ENCODE results near the gene ZBED3. TPM values are rescaled to one million over a fixed set of nuclear protein-coding genes. Genes with fewer than 3 reads are reported as not detected.
"Not testable (repeated sequence)": the region's sequence is repeated elsewhere in the genome, so short reads cannot be mapped to it uniquely, and the experiment has no call there.

The ZBED3 gene
- total RNA-seq (2014; rRNA removed; shearing (Covaris generic); ENCODE audit: low replicate concordance) = 0.14 TPM in 1 of 2 replicates, not detected in the other

DNA sequence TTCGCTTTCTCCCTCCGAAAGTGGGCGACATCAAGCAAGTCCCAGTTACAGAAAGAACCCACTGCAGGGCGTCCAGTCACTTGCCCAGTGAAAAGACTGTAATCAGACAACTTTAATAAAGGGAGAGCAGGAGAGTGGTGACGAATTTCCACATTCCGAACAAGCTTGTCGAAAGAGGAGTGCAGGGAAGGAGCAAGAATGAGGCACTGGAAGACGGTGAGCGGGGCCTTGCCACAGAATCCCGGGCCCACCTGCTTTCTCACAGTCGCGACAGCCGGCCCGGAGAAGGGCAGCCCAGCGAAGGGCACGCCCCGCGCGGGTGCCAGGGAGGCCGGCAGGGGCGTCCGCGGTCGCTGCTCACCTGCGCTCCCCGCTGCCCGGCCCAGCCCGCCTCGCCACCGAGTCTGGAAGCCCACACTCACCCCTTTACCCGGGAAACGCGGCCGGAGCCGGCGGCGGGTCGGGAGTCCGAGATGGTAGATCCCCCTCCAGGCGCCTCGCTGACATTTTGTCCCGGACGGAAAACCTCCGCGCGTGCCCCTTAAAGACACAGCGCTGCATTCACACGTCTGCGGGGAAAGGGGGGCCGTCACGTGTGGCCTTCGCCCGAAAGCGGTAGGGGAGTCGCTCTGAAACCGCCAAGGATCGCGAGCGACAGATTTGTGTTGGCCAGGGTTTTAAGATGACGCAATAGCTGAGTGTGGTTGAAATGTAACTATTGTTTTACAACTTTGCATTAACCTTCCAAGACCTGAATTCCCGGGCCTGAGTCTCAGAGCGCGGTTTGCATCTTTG, at the start of gene ZBED3:
ZBED3 (minus strand) TSS at position 597 of the 795 bp plus-strand sequence. CDS start 9,407 bp downstream, outside the sequence.
- DNase-seq (ENCODE audit: low read depth) = peak; percentile 79
- in situ Hi-C loops (cut with HindIII; ENCODE audit: low pct_unique_long_range_greater_than_20kb, low sequenced_read_pairs) = no loop called here

DNA sequence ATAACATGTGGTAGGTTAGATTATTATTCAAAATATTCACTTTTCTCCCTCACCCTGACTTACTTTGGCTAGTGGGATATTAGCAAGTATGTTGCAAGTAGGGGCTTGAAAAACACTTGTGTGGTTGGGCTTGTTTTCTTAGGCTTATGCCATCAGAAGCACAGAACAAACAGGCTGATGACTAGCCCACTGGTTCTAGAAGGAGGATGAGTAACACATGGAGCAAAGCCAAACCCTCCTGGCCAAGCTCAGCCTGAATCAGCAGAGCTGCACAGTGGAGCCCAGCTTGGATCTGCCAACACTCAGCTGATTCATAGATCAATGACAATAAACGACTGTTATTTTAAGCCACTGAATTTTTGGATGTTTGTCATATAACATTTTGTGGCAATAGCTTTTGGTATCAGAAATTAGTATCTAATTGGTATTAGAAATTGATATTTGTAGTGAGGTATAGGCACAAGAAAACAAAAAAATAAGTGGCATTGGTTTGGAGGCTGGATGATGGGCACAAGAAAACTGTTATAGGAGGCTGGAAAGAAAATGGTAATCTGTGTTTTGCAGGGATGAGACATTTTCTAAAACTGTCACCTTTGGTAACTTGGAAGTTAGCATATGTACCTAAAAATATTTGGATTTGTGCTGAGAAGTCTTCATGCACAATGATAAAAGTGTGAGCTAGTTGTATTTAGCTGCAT, 46.1 kb upstream of the ZBED3 start:
- in situ Hi-C loops (cut with HindIII; ENCODE audit: low pct_unique_long_range_greater_than_20kb, low sequenced_read_pairs) = no loop called here
- peak; percentile 60 for DNase-seq (ENCODE audit: low read depth)

GRCh38 chr5:77131361-77131760, 44.3 kb upstream of the ZBED3 start:
- in situ Hi-C loops (cut with HindIII; ENCODE audit: low pct_unique_long_range_greater_than_20kb, low sequenced_read_pairs) = no loop called here
- no peak for DNase-seq (ENCODE audit: low read depth)

DNA sequence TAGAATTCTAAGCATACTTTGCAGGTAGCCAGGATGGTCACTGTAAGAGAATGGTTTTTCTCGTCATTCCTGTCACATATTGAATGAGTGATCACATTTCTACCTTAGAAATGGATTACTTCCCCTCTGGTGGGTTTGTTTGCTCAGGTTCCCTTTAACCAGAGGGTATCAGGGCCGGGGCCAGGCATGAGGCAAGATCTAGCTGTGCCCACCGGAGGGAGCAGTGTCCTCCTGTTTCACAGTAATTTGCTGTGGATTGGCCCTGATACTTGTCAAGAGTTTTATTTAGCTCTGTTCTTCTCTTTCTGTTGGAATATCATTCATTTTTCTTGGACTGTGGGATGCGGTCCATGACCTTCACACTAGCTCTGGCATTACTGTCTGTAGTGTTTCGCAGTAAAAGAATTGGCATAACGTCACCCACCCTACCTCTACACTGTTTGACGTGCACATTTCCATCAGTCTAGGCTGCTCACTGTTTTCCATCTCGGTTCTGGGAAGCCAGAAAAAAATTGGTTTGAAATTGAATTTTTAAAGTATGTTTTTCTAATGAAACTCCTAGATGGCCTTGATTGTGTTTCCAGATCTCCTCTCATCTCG, 42.4 kb upstream of the ZBED3 start:
- no peak for DNase-seq (ENCODE audit: low read depth)
- in situ Hi-C loops (cut with HindIII; ENCODE audit: low pct_unique_long_range_greater_than_20kb, low sequenced_read_pairs) = no loop called here

GRCh38 chr5:77128411-77129061, 41.5 kb upstream of the ZBED3 start:
- in situ Hi-C loops (cut with HindIII; ENCODE audit: low pct_unique_long_range_greater_than_20kb, low sequenced_read_pairs) = no loop called here
- no peak for DNase-seq (ENCODE audit: low read depth)

GRCh38 chr5:77123057-77123456, 36.0 kb upstream of the ZBED3 start:
- no peak for DNase-seq (ENCODE audit: low read depth)
- in situ Hi-C loops (cut with HindIII; ENCODE audit: low pct_unique_long_range_greater_than_20kb, low sequenced_read_pairs) = no loop called here

DNA sequence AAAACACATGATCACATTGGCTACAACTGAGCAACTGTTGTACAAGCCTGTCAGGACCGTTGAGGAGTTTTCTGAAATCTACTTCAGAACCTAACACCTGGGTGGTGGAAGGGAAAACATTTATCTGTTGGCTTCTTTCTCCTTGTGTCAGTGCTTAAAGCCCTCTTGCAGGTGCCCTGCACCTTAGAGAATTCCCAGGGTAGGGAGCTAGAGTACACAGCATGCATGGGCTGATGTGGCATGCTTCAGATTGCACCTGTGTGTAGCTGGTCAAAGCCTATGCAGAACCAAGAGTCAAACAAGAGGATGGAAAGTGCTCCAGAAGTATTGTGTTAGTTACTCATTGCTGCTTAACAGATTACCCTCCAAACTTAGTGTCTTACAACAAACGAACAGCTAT, 33.6 kb upstream of the ZBED3 start:
- DNase-seq (ENCODE audit: low read depth) = no peak
- in situ Hi-C loops (cut with HindIII; ENCODE audit: low pct_unique_long_range_greater_than_20kb, low sequenced_read_pairs) = no loop called here

DNA sequence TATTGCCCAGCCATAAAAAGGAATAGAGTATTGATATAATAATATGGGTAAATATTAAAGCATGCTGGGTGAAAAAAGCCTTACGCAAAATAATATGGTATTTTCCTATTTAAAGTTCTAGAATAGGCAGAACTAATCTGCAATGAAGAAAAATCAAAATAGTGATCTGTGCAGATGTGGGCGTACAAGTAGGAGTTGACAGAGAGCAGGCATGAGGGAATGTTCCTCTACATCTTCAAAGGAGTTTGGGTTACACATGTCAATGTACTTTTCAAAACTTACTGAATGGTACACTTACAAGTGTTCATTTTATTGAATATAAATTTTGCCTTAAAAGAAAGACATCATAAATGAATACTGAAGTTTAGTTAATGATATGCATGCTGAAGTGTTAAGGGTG, 33.0 kb upstream of the ZBED3 start:
- in situ Hi-C loops (cut with HindIII; ENCODE audit: low pct_unique_long_range_greater_than_20kb, low sequenced_read_pairs) = no loop called here
- no peak for DNase-seq (ENCODE audit: low read depth)

DNA sequence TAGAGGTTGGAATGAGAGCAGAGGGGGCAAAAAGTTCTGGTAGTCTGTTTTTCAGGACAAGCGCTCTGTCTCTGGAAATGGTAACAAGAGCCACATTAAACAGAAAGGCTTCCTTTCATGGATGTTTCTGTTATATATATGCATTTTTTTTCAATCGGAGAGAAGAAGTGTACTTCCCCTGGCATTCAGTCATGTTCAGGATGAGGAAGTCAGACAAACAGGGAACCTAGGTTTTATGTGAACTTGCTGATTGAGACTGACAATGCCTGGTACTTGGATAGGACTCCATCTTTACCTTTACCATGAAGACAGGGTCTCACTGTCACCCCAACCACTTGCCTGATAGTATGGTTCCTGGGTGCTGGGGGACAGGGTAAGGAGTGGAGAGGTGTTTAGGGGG, 30.1 kb upstream of the ZBED3 start:
- no peak for DNase-seq (ENCODE audit: low read depth)
- in situ Hi-C loops (cut with HindIII; ENCODE audit: low pct_unique_long_range_greater_than_20kb, low sequenced_read_pairs) = no loop called here

DNA sequence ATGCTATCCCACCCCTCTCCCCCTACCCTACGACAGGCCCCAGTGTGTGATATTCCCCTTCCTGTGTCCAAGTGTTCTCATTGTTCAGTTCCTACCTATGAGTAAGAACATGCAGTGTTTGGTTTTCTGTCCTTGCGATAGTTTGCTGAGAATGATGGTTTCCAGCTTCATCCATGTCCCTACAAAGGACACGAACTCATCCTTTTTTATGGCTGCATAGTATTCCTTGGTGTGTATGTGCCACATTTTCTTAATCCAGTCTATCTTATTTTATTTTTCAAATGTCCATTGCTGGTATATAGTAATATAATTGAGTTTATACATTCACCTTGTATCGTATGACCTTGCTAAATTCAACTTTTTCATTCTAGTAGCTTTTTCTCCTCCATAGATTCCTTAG, 19.9 kb upstream of the ZBED3 start:
- in situ Hi-C loops (cut with HindIII; ENCODE audit: low pct_unique_long_range_greater_than_20kb, low sequenced_read_pairs); DNase-seq (ENCODE audit: low read depth): not testable (repeated sequence)

- DNase-seq (ENCODE audit: low read depth) = no peak
- in situ Hi-C loops (cut with HindIII; ENCODE audit: low pct_unique_long_range_greater_than_20kb, low sequenced_read_pairs) = no loop called here
Observed at GRCh38 chr5:77104813-77105212, 17.7 kb upstream of the ZBED3 start.

DNA sequence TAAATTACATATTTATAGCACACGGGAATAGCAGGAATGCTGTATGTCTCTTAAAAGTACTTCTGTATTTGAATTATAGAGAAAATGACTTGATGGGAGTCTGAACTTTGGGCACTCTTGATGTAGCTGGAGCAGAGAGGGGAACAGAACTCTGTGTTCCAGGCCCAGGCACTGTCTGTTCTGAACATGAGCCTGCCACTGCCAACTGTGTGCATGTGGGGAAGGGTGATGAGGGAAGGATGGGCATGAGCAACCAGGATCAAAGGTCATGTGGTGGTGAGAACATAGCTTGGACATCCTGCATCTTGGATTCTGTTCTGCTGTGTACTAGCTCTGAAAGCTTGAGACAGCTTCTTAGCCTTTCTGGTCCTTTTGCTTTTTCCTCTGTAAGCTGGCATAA, 16.4 kb upstream of the ZBED3 start:
- in situ Hi-C loops (cut with HindIII; ENCODE audit: low pct_unique_long_range_greater_than_20kb, low sequenced_read_pairs) = no loop called here
- no peak for DNase-seq (ENCODE audit: low read depth)

DNA sequence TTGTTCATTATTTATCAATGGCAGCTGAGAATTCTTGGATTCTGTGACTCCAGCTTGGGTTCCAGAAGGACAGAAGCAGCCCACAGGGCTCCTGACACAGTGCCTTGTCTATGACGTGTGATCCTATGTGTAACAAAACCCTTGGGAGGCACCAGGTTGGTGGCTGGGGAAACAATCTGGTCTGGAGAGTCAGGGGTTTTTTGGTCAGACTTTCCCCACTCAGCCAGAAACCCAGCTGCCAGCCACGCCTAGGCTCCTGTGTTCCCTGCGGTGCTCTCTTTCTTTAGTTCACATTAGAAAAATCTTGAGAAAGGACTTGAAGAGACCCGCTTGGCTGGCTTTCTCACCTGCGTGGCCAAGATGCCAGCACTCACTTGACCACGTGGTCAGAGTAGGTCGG, 15.5 kb upstream of the ZBED3 start:
- in situ Hi-C loops (cut with HindIII; ENCODE audit: low pct_unique_long_range_greater_than_20kb, low sequenced_read_pairs) = no loop called here
- no peak for DNase-seq (ENCODE audit: low read depth)

DNA sequence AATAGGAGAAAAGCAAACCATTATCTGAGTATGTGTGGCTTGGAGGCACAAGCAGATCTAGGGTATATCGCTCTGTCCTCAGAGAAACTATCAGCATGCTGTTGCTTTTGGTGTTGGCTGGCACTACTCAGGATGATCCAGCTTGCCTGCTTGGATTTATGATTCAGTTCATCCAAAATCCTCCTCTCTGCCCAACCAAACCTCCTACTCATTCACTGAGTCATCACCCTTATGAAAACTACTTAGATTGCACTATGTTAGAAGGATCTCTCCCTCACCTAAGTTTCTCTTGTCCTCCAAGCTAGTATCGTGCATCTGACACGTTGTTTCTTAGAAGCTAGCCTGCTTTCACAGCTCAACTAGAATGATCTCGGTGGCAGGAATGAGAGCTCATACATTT, 14.2 kb upstream of the ZBED3 start:
- DNase-seq (ENCODE audit: low read depth) = peak; percentile 3
- in situ Hi-C loops (cut with HindIII; ENCODE audit: low pct_unique_long_range_greater_than_20kb, low sequenced_read_pairs) = no loop called here

- DNase-seq (ENCODE audit: low read depth) = no peak
- in situ Hi-C loops (cut with HindIII; ENCODE audit: low pct_unique_long_range_greater_than_20kb, low sequenced_read_pairs) = no loop called here
Observed at GRCh38 chr5:77095189-77095588, 8.1 kb upstream of the ZBED3 start.

- in situ Hi-C loops (cut with HindIII; ENCODE audit: low pct_unique_long_range_greater_than_20kb, low sequenced_read_pairs) = no loop called here
Observed at GRCh38 chr5:77087484-77088261, 588 bp upstream of the ZBED3 start.

GRCh38 chr5:77086368-77086688, 757 bp downstream of the ZBED3 start:
- in situ Hi-C loops (cut with HindIII; ENCODE audit: low pct_unique_long_range_greater_than_20kb, low sequenced_read_pairs) = no loop called here
- DNase-seq (ENCODE audit: low read depth) = no peak

More at GRCh38 chr5:77087484-77088261, 588 bp upstream of the ZBED3 start:
- no peak for DNase-seq (ENCODE audit: low read depth)

DNA sequence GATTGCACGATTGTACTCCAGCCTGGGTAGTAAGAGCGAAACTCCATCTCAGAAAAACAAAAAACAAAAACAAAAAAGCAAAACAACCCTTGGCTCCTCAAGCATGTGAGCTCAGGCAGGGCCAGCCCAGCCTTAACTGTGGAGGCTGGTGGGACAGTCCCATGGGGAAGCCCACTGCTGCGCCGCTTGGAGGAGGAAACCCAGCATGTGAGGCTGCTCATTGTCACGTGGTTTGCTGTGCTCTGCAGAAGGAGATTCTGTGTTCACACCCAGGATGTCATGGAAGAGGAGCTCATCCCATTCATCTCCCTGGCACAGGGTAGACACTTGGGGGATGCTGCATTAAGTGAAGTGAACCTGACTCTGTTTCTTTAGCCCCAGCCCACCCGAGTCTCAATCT, 4.0 kb downstream of the ZBED3 start:
- in situ Hi-C loops (cut with HindIII; ENCODE audit: low pct_unique_long_range_greater_than_20kb, low sequenced_read_pairs) = no loop called here
- no peak for DNase-seq (ENCODE audit: low read depth)

Data from Caki2 (cell line).